Measurements from ENCODE around the gene CALML6.

DNA sequence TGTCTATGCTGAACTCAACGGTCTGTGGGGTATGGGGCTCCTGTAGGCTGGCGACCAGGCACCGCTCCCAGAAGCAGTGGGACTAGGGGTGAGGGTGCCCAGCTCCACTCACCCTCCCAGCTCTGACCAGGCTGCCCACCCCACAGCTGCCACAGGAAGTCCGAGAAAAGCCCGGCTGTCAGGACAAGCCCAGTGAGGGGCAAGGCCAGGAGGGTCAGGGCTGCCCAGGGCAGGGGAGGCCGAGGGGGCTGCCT is 7.6 kb downstream of the CALML6 start:
- TF ChIP-seq, protein P1, sequence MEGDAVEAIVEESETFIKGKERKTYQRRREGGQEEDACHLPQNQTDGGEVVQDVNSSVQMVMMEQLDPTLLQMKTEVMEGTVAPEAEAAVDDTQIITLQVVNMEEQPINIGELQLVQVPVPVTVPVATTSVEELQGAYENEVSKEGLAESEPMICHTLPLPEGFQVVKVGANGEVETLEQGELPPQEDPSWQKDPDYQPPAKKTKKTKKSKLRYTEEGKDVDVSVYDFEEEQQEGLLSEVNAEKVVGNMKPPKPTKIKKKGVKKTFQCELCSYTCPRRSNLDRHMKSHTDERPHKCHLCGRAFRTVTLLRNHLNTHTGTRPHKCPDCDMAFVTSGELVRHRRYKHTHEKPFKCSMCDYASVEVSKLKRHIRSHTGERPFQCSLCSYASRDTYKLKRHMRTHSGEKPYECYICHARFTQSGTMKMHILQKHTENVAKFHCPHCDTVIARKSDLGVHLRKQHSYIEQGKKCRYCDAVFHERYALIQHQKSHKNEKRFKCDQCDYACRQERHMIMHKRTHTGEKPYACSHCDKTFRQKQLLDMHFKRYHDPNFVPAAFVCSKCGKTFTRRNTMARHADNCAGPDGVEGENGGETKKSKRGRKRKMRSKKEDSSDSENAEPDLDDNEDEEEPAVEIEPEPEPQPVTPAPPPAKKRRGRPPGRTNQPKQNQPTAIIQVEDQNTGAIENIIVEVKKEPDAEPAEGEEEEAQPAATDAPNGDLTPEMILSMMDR (conservative IDR thresholded peaks at IDR 0.05; ENCODE audit: low read depth, low read length), result no peak
- no peak for TF ChIP-seq POLR2A (IDR thresholded peaks at IDR 0.05; ENCODE audit: low read depth, low read length)
- no peak for TF ChIP-seq RCOR1 (IDR thresholded peaks at IDR 0.05; ENCODE audit: insufficient replicate concordance, low read length)

Data from IMR-90 (cell line).